GM18907 (cell line): ENCODE results near the gene C22orf39.

Experiments used
- ATAC-seq: cut with Tn5 transposase; IDR thresholded peaks from one replicate; pipeline ENCODE4 v1.9.1; 2021; ENCODE audit warnings: mild to moderate bottlenecking, moderate library complexity; ENCODE audit not compliant: unreplicated experiment

C22orf39 gene

DNA sequence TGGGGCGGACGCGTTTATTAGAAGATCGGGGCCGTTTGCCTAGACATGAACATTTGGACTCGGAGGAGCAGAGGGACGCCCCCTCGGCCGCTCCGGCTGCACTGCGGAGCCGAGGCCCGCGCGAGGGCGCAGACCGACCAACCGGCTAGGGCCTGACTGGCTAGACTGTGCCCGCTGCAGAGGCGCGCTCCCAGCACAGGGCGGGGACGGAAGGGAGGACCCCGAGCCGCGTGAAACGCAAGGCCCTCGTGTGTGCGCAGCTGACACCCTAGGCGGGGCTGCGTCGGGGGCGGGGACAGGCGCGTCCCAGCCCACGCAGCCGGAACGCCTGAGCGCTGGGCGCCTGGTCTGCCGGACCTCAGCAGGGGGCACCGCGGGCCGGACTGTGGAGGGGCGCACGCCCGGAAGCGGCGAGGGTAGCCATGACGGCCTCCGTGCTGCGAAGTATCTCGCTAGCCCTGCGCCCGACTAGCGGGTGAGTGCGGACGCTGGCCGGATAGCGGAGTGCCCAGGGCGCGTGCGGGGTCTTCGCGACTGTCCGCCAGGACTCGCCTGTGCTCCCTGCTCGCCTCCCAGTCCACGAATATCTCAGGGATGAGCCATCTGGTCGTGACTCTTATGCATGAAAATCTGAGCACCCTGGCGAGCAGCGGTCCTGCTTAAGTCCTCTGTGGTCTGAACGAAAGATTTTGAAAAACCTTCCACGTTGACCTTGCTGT, 15.2 kb downstream of the C22orf39 start, which contains the start of gene MRPL40:
MRPL40 (plus strand) TSS at position 413 of the 719 bp plus-strand sequence; CDS start at position 423, 10 bp downstream.
- peak; percentile 74 for ATAC-seq

DNA sequence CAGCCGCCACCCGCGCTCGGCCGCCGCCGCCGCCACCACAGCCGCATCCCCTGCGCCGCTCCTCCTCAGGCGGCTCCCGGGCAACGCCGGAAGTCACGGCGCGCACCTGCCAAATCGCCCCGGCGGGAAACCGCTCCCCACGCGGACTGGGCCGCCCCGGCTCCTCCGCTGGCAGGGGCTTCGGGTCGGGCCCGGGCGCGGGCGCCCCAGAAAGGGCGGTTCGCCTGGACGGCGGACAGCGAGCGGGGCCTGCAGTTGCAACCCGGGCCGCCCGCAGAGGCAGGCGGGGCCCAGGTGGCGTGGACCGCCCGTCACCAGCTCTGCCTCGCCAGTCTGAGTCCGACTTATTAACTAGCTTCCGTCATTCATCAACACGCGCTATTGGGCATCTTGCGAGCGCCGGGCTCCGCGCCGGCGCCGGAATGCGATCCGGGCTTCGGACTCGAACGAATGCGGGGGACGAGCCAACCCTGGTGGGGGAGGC, 15.8 kb downstream of the C22orf39 start, which contains the start of gene HIRA:
HIRA (minus strand) TSS at position 85 of the 484 bp plus-strand sequence. CDS start 257 bp downstream, outside the sequence.
- ATAC-seq = peak; percentile 63

DNA sequence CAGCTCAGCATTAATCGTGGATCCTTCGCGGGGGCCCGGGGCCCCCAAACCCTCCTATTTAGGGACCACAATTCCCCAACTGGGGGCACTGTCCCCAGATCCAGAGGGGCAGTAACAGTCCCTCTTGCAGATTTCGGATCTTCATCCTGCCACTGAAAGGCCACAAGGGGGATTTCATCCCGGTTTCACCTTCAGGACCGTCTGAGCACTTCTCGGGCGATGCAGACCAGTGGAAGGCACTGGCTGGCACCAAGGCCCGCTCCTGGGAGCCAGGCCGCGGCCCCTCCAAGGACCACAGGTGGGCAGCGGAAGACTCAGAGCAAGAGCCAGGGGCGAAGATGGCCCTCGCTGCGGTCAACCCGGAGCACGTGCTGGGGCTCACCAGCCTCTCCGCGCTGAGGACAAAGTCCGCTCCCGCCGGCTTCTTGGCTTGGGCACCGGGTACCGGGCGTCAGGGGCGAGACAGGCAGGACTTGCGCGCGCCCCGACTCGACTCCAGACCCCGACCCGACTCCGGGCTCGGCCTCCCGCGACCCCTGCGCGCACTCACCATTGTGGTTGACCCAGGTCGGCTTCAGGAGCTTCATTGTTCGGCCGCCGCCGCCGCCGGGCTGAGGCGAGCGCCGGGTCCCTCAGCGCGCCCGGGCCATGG, 16.5 kb downstream of the C22orf39 start:
- peak; percentile 11 for ATAC-seq

DNA sequence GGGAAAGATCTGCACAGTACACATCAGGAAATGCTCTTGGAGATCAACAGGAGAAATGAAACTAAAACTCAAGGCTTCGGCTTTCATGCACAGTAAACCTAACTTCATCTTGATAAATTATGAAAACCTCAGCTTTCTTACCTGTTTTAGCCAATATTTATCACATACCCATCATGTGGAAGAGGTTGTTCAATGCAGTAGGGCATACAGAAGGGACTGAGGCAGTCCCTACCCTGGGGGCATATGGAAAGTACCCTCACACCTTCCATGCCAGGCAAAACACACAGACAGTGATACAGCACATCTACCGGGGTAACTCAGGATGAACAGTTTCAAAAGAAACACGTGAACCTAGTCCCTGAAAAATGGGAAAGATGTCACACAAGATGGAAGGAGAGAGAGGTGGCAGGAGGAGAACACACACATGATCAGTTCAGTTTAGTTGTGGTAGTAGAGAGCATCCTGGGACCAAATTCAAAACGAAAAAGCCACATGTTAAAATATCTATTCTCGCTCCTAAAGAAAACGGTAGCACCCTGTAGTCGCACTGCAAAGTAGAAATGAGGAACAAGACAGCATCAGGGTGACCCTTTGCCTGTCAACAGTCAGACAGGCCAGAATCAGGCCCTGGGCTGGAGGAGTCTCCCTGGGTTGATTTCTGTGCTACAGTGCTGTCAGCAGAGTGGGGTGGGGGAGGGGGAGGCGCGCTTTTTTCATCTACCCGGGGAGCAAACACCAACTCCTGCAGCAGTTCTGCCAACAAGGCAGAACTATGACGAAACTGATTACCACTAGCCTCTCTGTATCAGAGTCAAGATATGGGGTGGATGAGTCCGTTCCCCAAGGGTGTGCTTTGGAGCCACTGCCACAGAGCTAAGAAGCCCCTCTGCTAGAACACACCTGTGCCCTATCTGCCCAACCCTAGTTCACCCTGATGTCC, 17.3 kb downstream of the C22orf39 start:
- no peak for ATAC-seq

DNA sequence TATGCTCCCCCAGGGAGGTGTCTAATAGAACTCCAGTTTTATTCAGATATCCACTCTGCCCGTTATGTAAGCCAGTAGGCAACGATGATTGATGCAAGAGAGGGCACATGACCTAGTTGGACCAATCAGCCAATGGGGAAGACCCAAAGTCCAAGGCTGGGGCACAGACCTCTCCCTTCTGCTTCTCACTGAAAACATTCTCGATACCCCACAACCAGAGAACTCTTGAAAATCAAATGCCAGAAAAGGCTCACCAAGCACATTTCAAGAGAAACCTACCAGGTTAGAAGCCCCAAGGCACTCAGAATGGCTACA, 23.4 kb downstream of the C22orf39 start:
- ATAC-seq = no peak

DNA sequence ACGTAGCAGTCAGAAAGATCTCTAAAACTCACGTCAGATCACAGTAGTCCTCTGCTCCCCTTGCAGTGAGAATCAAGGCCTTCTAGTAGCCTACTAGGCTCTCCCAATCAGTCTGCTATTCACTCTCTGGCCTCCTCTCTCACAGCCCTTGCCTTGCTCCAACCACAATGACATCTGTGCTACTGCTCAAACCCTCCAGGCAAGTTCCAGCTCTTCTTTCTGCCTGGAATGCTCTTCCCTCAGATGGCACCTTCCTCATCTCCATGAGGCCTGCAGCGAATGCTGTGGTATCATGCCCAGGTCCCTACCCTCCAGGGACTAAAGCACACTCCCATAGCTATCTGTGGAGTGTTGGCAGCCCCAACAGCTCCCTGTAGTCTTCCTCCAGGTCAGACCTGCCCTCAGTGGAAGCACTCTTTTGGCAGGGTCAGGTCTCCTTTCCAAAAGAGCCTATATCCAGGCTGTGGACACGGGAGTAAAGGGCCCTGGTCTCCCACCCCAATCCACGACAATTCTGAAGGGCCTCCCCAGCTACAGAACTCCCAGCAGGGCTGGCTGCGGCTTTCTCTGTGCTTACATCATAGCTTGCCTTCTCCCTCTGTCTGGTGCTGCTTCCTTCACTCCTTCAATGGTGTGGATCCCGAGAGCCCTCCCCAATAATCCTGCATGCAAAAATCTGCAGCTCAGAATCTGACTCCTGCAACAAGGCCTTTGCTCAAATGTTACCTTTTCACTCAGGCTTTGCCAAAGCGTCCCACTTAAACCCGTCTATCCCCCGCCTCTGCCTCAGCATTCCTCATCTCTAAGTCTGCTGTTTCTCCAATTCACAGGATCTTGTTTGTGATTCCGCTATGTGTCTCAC, 24.8 kb downstream of the C22orf39 start:
- no peak for ATAC-seq

DNA sequence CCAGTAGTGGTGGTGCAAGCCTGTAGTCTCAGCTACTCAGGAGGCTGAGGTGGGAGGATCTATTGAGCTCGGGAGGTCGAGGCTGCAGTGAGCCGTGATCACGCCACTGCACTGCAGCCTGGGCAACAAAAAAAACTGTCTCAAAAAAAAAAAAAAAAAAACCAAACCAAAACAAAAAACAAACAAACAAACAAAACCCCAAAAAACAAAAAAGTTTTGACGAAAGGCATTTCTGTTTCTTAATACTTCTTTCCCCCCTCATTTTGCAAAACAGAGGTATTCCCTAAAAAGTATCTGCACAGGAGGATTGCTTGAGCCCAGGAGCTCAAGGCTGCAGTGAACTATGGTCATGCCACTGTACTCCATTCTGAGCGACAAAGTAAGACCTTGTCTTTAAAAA, 27.2 kb downstream of the C22orf39 start:
- no peak for ATAC-seq

DNA sequence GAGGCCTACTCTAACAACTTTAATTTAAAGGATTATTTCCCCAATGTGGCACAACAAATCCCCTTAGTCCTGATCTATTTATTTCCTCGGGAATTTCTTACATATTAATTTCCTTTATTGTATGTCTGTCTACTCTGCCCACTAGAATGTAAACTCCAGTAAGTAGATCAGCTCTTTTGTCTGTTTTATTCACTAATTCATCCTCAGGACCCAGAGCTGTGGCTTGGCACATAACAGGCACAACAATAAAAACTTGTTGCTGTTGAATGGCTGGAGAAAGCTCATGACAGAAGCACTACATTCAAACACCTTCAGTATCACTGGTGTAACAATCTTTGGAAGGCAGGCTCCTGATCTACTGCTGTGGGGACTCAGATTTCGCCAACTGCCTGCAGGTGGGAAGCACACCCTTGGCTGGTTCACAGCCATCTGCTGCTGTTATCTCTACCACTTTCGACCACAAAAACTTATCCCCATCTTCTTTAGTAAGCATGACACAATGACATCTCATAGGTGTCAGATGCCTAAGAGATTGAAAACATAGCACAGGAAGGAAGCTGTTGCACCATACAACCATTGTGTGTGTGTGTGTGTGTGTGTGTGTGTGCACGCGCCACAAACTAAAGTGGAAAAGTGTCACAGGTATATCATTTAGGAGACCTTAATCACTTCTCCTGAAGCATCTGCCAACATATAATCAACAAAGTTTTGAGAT, 27.9 kb downstream of the C22orf39 start:
- peak; percentile 63 for ATAC-seq

DNA sequence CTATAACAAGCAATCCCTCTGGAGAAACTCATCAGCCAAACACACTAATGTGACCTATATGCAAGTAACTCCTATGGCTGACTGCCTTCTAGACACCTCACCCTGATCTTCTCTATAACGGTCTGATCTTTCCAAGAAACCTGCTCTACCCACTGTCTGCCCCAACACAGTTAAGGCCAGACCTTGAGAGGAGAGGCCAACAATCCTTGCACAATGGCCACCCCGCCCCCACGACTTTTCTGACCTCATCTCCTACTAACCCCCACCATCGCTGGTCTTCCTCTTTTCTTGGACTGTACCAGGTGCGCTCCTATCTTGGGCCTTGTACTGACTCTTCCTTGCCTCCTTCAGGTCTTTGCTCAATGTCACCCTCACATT, 28.4 kb downstream of the C22orf39 start:
- ATAC-seq = no peak

DNA sequence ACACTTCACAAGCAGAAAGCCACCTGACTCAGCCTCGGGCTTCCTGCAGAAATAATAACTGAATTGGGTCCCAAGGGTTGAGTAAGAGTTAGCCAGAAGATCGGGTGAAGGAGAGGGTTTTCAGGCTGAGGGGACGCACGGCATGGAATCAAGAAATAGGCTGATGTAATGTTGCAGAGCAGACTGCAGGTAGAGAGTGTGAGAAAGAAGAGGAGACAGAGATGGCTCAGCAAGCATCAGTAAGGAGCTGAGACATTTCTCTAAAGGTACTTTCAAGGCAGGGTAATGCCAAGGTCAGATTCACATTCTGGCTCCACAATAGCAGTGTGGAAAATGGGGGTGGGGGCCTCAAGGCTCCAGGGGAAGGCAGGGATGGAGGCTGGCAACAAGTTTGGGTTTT, 34.6 kb downstream of the C22orf39 start:
- ATAC-seq = no peak

DNA sequence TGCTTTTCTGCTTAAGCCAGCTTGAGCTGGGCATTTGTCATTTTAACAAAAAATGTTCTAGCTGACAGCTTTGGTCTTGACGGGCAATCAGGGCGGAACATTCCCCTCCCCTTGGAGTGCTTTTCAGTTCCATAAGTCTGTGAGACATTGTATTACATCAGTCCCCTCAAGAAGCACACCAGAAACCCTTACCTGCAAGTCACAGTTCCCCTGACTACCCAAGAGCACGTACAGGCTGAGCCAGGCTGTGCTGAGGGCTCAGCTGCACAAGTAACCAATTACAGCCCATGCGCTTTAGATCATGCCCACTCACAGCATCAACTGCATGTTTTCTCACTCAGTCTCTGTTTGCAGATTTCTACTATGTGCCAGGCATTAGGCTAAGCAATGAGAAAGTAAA, 35.0 kb downstream of the C22orf39 start:
- ATAC-seq = no peak

DNA sequence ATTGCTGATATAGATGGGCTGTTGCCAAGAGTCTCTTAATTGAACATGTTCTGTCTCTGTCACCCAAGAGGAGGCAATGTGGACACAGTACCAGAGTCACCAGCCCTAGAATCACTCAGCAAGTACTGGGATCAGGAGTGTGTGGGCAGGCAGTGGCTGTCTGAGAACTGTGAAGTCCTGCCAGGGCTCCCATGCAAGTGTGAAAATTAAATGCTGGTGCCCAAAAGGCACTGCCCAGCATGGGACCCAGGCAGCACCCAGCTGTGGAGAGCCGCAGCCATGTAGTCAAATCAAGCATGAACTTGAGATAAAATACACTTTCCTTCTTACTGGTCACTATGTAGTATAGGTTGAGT, 35.8 kb downstream of the C22orf39 start:
- ATAC-seq = no peak

DNA sequence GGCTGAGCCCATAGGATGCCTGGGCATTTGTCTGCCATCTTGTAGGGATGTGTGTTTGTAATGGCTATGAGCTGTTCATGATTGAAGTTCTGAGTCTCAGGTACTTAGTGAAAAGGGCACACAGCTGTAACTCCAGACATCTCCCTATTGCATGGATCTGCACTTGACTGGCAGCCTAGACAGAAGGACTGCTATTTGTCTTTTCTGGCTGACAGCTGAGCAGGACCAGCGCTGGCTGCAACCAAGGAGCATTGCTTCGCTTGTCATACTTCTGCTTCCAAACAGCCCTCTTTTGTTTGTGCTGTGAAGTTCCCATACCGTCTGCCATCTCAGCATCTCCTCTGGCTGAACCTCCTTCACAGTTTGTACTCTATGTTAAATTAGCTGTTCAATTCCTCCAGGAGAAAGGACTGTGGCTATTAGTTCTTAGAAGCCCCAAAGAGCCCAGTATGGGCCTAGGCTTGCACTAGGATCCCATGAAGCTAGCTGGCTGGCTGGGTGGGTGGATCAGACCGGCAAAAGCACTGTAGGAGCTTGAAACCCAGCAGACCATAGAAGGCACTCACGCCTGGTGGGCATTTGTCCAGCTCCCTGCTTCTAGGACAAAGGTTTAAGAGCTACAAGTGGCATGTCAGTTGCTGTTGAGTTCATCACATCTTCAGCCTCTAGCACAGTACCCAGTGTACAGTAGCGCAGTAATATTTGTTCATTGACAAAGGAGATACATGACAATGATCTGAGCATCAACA, 36.4 kb downstream of the C22orf39 start:
- no peak for ATAC-seq

DNA sequence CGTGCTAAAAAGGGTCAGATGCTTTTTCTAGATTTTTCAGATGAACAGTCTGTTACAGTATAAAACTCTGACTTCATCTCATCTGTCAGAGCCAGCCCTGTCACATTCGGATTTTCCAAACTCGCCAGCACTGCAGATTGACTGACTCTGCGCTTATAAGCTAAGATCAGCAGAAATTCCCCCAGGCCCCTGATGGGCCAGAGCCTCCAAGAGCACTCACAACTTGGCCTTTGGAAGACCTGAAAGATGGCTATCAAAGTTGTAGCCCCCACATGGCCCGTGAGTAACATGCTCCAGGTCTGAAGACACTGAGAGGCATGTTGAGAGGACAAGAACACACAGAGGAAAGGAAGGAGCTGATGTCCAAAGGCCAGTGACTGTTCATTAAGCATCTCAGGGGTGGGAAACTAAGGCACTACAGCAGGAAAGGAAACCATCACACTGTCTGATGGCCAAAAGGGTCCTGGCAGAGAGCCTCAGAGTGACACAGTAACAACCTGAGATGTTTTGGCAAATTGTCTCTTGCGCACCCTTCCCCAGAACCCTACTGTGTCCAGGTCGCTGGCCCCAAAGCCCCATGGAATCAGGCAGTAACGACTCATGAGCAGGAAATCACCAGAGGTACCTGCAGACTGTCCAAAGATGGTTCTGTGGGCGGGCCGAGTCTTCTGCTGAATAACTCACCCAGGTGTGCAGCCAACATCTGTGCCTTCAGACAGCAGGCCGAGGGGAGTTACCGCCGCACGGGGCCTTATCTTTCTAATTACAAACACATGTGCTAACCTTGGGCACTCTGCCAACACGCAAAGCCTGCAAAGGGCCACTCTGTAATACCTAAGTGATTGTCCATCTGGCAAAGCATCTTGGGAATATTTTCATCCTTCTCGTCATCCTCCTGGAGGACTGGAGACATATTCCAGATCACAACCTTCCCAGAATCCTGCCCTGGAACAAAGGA, 39.6 kb downstream of the C22orf39 start:
- no peak for ATAC-seq

DNA sequence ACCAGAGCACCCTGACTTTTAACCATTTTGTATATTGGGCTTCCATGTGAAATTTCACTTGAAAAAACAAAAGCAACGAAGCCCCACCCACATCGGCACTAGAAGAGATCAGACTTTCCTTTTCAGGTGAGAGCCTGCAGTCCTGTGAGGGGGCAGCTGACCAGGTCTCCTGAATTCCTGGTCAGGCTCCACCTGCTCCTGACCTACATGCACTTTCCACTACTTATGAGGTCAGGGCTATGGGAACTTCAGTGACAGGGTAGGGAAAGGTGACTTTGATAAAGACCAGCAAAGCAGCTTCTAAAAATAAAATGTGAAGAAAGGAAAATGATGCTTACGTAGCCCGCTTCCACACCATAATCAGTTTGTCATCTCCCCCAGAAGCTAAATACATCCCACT, 40.7 kb downstream of the C22orf39 start:
- ATAC-seq = no peak

DNA sequence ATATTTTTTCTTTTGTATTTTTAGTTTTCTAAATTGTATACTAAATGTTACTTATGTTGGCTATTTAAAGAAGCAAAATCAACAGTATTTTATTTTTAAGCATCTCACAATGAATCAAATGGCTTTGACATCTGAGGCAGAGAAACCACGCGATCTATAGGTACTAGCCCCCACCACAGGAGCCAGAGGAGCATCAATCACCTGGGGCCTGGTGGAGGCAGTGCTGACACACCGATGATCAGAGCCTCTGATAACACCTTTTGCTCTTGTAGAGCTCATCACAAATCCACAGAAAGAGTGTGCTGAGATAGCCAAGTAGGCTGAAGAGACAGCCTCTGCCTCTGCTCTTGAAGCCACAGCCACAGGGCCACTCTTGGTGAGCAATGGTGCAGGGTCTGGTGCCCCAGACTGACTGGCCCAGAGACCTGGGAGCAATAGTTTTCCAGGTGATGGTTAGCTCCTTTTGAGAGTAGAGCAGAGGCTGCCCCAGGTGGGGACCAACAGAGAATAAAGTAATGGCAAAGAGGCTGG, 41.2 kb downstream of the C22orf39 start:
- no peak for ATAC-seq

DNA sequence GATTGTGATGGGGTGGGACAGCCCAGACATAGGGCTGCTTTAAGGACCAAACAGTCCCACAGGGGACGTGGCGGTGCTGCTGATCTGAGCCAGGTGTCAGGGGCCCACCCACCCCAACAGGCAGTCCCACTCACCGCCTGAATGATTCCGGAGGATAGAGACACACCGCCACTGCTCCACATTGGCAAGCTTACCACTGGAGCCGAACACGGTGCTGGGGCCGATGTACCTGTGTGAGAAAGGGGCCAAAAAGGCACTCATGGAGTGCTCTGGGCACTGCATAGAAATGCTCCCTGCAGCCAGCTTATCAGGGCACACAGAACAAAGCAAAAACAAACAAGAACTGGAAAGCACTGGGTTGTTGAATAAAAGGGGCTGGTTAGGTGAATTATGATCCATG, 41.9 kb downstream of the C22orf39 start:
- ATAC-seq = no peak

DNA sequence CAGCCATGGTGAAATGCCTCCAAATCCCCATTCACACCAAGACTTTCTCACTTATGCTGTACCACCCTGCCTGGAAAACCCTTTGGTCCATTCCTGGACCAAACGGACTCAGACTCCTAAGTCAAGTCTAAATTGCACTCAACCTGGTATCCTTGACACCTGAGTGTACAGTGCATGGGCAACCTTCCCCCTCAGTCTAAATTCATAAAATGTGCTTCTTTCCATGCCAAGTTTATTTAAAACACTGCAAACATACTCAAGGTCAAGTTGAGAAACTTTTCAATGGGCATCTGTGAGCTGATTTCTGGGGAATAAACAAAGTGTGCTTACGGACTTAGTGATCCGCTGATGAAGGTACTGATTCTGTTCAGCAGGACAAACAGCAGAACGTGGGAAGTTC, 42.4 kb downstream of the C22orf39 start:
- ATAC-seq = no peak
